Stimulated activated memory B cell treated with anti-CD40 and anti-IgM and Interleukin-4, amounts not matched to agents 10 μg/mL and 1 μg/mL and 100 μg/mL, for 72 hours (primary cell): ENCODE measurements around the gene LRRC52.
A peak's percentile ranks its signal among the peaks of the same experiment; 100 is the strongest.

Experiments used
- ATAC-seq: fragments of 150-1000 bp; cut with Tn5 transposase; 2 replicates; pipeline ENCODE4 v1.10.0; 2021
- H3K27ac Mint-ChIP-seq: one replicate; pipeline ENCODE4 v1.8.0; 2022; ENCODE audit warnings: mild to moderate bottlenecking, mixed read lengths
- H3K27me3 Mint-ChIP-seq: one replicate; pipeline ENCODE4 v1.8.0; 2022; ENCODE audit warnings: mixed read lengths
- H3K36me3 Mint-ChIP-seq: one replicate; pipeline ENCODE4 v1.8.0; 2022; ENCODE audit warnings: mixed read lengths
- H3K4me1 Mint-ChIP-seq: one replicate; pipeline ENCODE4 v1.8.0; 2022; ENCODE audit warnings: mixed read lengths
- H3K4me3 Mint-ChIP-seq: one replicate; pipeline ENCODE4 v1.8.0; 2022; ENCODE audit warnings: mild to moderate bottlenecking, moderate library complexity, mixed read lengths
- H3K9me3 Mint-ChIP-seq: one replicate; pipeline ENCODE4 v1.8.0; 2022; ENCODE audit warnings: mixed read lengths

The LRRC52 gene

DNA sequence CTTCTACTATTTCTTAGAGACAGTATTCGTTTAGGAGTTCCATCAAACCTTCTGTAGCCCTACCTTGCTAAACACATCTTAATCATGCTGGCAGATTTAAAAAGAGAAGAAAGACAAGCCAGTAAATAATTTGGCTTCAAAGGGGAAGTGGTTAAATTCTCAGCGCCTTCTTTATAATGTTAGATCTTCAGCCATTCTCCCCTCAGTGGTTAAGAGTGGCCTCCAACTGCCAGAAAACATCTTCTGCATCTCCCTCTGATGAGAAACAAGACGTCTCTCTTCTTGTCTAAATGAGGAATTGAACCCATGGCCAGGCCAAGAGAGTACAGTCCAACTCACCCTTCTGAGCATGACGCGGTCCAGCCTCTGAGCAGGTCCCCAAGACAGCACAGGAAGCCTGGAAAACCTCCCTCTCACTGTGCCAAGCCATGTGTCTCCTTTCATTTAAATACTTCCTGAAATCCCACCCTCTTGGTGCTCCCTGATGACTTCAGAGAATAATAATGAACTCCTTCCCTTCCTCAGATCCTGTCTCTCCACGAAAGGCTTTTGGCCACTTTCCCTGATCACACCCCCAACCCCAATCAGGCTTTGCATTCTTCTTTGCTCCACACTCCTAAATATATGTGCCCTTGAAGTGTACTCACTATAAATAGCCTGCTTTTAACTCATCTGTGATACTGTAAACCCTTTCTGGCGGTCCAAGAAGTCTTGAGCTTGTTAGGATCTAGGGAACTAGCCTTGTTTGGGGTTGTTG, 16.4 kb upstream of the LRRC52 start:
- H3K36me3 Mint-ChIP-seq, result no peaks in the 10 kb centered on the region
- no peak overlapping the region for H3K4me3 Mint-ChIP-seq
- no peak overlapping the region for H3K27ac Mint-ChIP-seq
- H3K9me3 Mint-ChIP-seq, result peaks cover under 1% of the 10 kb centered on the region
- ATAC-seq, result no peak
- peaks cover 60% of the 10 kb centered on the region for H3K27me3 Mint-ChIP-seq
- H3K4me1 Mint-ChIP-seq, result no peaks in the 10 kb centered on the region

DNA sequence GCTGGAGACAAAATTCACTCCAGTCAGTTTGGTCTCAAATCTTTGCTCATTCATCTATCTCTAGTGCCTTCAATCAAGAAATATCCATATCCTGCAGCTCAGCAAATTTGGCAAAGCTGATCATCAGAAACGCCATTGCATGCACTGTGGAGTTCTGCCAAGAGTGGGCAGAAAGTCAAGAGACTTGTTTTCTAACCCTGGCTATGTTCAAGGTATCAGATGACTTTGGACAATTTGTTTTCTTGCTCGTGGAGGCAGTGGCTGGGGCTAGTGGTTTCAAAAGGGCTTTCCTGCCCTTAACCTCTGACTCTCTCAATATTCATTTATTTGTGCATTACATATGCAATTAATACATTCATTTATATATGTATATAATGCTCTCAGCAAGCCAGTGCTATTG, 12.8 kb upstream of the LRRC52 start:
- H3K27me3 Mint-ChIP-seq, result peaks cover 38% of the 10 kb centered on the region
- no peak for ATAC-seq
- no peaks in the 10 kb centered on the region for H3K4me1 Mint-ChIP-seq
- no peaks in the 10 kb centered on the region for H3K36me3 Mint-ChIP-seq
- no peaks in the 10 kb centered on the region for H3K9me3 Mint-ChIP-seq
- no peak overlapping the region for H3K4me3 Mint-ChIP-seq
- no peak overlapping the region for H3K27ac Mint-ChIP-seq

DNA sequence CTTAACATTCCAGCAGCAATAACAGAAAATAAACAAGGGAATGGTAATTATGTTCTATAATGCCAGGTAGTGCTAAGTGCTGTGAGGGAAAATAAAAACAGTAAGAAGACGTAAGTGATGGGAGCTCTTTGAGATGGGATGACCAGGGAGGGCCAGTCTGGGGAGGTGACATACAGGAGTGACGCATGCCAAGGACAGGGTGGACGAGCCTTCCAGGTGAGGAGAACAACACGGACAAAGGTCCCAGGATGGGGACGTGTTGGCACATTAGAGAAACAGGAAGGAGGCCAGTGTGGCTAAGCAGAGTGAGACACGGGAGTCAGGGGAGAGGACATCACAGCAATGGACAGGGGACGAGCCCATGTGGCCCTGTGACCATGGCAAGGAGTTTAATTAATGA, 11.7 kb upstream of the LRRC52 start:
- H3K4me3 Mint-ChIP-seq, result no peak overlapping the region
- ATAC-seq, result no peak
- no peak overlapping the region for H3K27ac Mint-ChIP-seq
- no peaks in the 10 kb centered on the region for H3K9me3 Mint-ChIP-seq
- peaks cover 30% of the 10 kb centered on the region for H3K27me3 Mint-ChIP-seq
- no peaks in the 10 kb centered on the region for H3K4me1 Mint-ChIP-seq
- H3K36me3 Mint-ChIP-seq, result no peaks in the 10 kb centered on the region

DNA sequence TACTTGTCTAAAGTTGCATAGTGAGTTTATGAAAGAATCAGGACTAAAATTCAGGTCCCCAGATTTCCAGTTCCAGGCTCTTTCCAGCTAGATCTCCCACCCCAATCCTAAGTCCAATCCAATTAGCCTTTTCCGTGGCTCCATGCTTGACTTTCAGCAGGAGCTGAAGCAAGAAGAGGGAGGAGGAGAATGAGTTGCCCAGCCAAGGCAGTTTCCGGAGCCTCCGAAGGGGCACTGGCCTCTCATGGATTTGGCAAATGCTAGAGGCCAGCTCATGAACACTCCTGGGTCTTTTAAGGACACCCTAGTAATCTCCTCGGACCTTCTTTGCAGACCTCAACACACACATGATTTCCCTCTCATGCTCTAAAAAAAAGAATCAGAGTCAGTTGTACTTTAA, 10.5 kb upstream of the LRRC52 start:
- H3K27me3 Mint-ChIP-seq, result peaks cover 28% of the 10 kb centered on the region
- ATAC-seq, result no peak
- no peak overlapping the region for H3K4me3 Mint-ChIP-seq
- H3K27ac Mint-ChIP-seq, result no peak overlapping the region
- H3K4me1 Mint-ChIP-seq, result no peaks in the 10 kb centered on the region
- H3K9me3 Mint-ChIP-seq, result no peaks in the 10 kb centered on the region
- no peaks in the 10 kb centered on the region for H3K36me3 Mint-ChIP-seq

- Mint-ChIP-seq H3K36me3 (no peaks in the 10 kb centered on the region), H3K9me3 (no peaks in the 10 kb centered on the region), H3K27me3 (peaks cover 32% of the 10 kb centered on the region), H3K27ac (no peak overlapping the region), H3K4me3 (no peak overlapping the region), H3K4me1 (no peaks in the 10 kb centered on the region)
- ATAC-seq, result no peak
Measured at GRCh38 chr1:165536016-165536415, 7.8 kb upstream of the LRRC52 start.

DNA sequence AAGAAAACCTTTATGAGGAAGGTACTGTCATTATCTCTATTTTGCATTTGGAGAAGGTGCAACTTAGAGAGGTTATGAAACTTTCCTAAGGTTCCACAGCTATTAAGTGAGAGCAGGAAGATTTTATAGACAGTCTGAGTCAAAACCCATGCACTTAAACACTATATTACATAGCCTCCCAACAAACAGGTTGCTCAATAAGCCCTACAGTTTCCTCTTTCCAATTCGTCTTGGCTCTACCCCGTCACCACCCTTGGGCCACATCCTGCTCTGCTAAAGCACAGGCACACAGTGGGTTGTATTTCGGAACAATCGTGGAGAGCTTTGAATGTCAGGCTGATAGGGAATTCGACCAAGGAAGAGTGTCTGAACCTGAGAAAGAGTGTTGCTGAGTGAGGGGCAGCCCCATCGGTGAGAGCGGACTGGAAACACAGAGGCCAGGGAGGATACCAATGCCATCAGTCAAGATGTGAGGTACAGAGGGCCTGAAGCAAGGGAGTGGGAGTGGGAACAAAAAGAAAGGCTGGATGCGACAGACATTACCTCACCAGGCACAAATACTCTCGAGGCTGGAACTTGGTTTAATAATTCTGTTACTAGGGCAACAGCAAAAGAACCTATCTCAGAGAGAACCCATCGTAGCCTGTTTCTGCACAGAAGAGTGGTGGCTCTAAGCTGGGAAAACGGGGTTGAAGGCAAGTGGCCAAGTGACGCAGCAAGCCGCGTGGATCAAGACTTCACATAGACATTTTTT, 6.3 kb upstream of the LRRC52 start:
- ATAC-seq, result peak; percentile 28
- Mint-ChIP-seq H3K27me3 (peaks cover 24% of the 10 kb centered on the region), H3K4me3 (no peak overlapping the region), H3K9me3 (no peaks in the 10 kb centered on the region), H3K27ac (no peak overlapping the region), H3K4me1 (no peaks in the 10 kb centered on the region), H3K36me3 (no peaks in the 10 kb centered on the region)

DNA sequence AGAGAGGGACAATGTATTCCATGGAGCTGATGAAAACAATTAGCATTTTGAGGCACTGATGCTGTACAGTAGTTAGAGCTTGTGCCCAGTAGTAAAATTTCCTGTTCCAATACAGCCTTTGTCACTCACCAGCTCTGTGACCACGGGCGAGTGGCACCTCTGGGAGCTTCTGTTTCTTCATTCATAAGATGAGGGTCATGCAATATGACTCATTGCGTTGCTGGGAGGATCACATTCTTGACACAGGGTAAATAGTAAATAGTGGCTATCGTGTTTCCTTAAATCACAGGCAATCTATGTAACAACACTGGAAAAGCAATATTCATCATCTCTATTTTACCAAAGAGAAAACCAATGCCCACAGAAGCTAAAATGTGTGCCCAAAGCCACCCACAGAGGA, 4.5 kb upstream of the LRRC52 start:
- Mint-ChIP-seq H3K4me1 (no peaks in the 10 kb centered on the region), H3K27me3 (peaks cover 34% of the 10 kb centered on the region), H3K4me3 (no peak overlapping the region), H3K36me3 (no peaks in the 10 kb centered on the region), H3K9me3 (no peaks in the 10 kb centered on the region), H3K27ac (no peak overlapping the region)
- ATAC-seq, result no peak

DNA sequence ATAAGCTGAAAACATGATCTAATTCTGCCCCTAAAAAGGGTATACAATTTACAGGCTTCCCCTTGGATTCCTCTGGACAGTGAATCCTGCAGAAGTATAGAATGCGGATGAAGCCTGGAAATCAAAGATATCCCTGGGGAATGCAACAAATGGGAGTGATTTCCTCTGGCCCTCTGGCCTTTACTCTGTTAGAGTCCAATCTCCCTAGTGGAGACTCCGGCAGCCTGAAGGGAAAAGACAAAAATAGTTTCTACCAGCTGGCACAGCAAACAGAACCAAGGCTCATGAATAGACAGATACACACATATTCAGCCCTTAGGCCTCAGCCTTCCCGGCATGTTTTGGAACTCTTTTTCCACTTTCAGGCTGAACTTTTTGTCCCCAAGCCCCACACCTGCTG, 3.9 kb upstream of the LRRC52 start:
- Mint-ChIP-seq H3K9me3 (no peaks in the 10 kb centered on the region), H3K36me3 (no peaks in the 10 kb centered on the region), H3K4me1 (no peaks in the 10 kb centered on the region), H3K27me3 (peaks cover 34% of the 10 kb centered on the region), H3K27ac (no peak overlapping the region), H3K4me3 (no peak overlapping the region)
- no peak for ATAC-seq

DNA sequence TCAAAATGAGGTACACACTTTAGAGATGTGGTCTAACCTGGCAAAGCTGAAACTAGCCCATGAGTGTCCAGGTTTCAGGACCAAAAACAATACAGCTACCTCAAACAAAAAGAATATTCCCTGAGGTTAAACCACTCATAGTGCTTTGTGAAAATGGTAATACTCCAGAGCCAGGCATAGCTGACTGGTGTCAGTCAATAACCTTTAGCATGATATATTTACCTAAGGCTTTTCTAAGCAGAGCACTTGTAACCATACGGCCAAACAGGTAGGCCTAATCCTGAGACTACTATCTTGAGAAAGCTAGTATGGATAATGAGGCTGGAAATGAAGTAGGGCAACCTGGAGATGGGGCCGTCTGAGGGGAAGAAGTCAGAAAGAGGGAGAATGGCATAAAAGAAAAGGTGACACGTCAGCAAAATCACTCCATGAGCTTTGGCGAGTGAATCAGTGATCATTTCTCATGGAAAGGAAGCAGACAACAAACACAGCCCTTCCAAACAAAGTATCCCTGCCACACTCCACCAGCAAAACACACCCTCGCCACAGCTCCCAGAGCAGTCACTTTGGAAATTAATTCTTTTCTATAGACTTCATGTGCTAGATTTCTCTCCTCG, 1.7 kb upstream of the LRRC52 start:
- Mint-ChIP-seq H3K4me1 (no peaks in the 10 kb centered on the region), H3K9me3 (no peaks in the 10 kb centered on the region), H3K27ac (no peak overlapping the region), H3K27me3 (peaks cover 41% of the 10 kb centered on the region), H3K36me3 (no peaks in the 10 kb centered on the region), H3K4me3 (no peak overlapping the region)
- no peak for ATAC-seq

- H3K27ac Mint-ChIP-seq, result no peak overlapping the region
- H3K4me1 Mint-ChIP-seq, result no peaks in the 10 kb centered on the region
- no peak overlapping the region for H3K4me3 Mint-ChIP-seq
- peaks cover 41% of the 10 kb centered on the region for H3K27me3 Mint-ChIP-seq
- no peaks in the 10 kb centered on the region for H3K36me3 Mint-ChIP-seq
- H3K9me3 Mint-ChIP-seq, result no peaks in the 10 kb centered on the region
- ATAC-seq, result no peak
Measured at GRCh38 chr1:165542647-165543046, 1.2 kb upstream of the LRRC52 start.

DNA sequence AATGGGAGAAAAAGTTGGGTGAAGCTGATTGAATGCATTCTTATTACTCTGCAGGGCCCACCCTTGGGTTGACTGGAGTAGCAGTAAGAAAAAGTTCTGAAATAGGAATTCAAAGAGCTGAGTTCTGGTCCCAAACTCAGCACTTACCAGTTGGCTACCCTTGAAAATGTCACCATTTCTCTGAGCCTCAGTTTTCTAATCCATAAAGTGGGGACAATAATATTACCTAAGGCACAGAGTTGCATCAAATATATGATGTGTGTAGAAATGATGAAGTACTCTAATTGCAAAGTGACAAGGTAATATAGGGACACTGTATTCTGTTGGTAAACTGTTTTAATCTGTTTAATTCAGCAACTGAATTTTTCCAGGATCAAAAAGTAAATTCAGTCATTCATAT, 1.2 kb downstream of the LRRC52 start:
- ATAC-seq, result no peak
- Mint-ChIP-seq H3K4me3 (no peak overlapping the region), H3K9me3 (no peaks in the 10 kb centered on the region), H3K36me3 (no peaks in the 10 kb centered on the region), H3K27me3 (peaks cover 39% of the 10 kb centered on the region), H3K27ac (no peak overlapping the region), H3K4me1 (no peaks in the 10 kb centered on the region)

GRCh38 chr1:165545974-165546373, 2.2 kb downstream of the LRRC52 start:
- Mint-ChIP-seq H3K4me1 (no peaks in the 10 kb centered on the region), H3K4me3 (no peak overlapping the region), H3K27me3 (peaks cover 30% of the 10 kb centered on the region), H3K27ac (no peak overlapping the region), H3K36me3 (no peaks in the 10 kb centered on the region), H3K9me3 (no peaks in the 10 kb centered on the region)
- no peak for ATAC-seq

GRCh38 chr1:165549973-165550372, 6.2 kb downstream of the LRRC52 start:
- no peaks in the 10 kb centered on the region for H3K4me1 Mint-ChIP-seq
- no peak for ATAC-seq
- H3K4me3 Mint-ChIP-seq, result no peak overlapping the region
- no peak overlapping the region for H3K27ac Mint-ChIP-seq
- no peaks in the 10 kb centered on the region for H3K9me3 Mint-ChIP-seq
- H3K36me3 Mint-ChIP-seq, result no peaks in the 10 kb centered on the region
- H3K27me3 Mint-ChIP-seq, result peaks cover 19% of the 10 kb centered on the region

GRCh38 chr1:165551469-165551868, 7.7 kb downstream of the LRRC52 start:
- H3K27ac Mint-ChIP-seq, result no peak overlapping the region
- peaks cover 23% of the 10 kb centered on the region for H3K27me3 Mint-ChIP-seq
- H3K9me3 Mint-ChIP-seq, result no peaks in the 10 kb centered on the region
- no peak for ATAC-seq
- no peak overlapping the region for H3K4me3 Mint-ChIP-seq
- H3K36me3 Mint-ChIP-seq, result no peaks in the 10 kb centered on the region
- no peaks in the 10 kb centered on the region for H3K4me1 Mint-ChIP-seq

- Mint-ChIP-seq H3K4me1 (no peaks in the 10 kb centered on the region), H3K36me3 (no peaks in the 10 kb centered on the region), H3K9me3 (no peaks in the 10 kb centered on the region), H3K27ac (no peak overlapping the region), H3K27me3 (peaks cover 44% of the 10 kb centered on the region), H3K4me3 (no peak overlapping the region)
- ATAC-seq, result no peak
Measured at GRCh38 chr1:165560883-165561656, 17.3 kb downstream of the LRRC52 start.
